ENCODE data around the gene ZDHHC7. TPM values are rescaled to one million over a fixed set of nuclear protein-coding genes. Genes with fewer than 3 reads are reported as not detected.

The ZDHHC7 gene
- total and polyA plus RNA-seq, 9 of the 15 experiments (the other 6 are each of a cell fraction or from before 2014, with no cell fraction given), result 1.7 to 49.7 (median 37.4) TPM

GRCh38 chr16:85017151-85017550 lies 5.8 kb upstream of the ZDHHC7 start:
- Histone ChIP-seq H3K27ac (ENCODE audit: extremely low read depth, low read depth, low read length) (no peak overlapping the region), H3K79me2 (ENCODE audit: control insufficient read depth, insufficient read depth, low read length) (0 out of 3 replicates have a peak, but pooled peaks cover under 1% of the 10 kb centered on the region), H3K27me3 (ENCODE audit: control insufficient read depth in 2 of 2, insufficient read depth in 2 of 2, low read length in 2 of 2) (peaks cover 6 to 12% of the 10 kb centered on the region in 2 experiments; a peak in 4 of 5 replicates), H3K4me3 (no peak overlapping the region), H2AFZ (ENCODE audit: low read depth, low read length) (no peak overlapping the region), H3K36me3 (ENCODE audit: control insufficient read depth, insufficient read depth, low read length) (no peaks in the 10 kb centered on the region), H3K9ac (ENCODE audit: insufficient read depth in 1 of 2, low read depth in 2 of 2, low read length in 2 of 2) (no peak overlapping the region), H4K20me1 (replicated peaks; ENCODE audit: control insufficient read depth, insufficient read depth, low read length) (no peaks in the 10 kb centered on the region), H3K9me3 (replicated peaks; ENCODE audit: control insufficient read depth, insufficient read depth, low read depth, low read length) (no peaks in the 10 kb centered on the region), H3K4me2 (ENCODE audit: insufficient read depth, low read length) (no peak overlapping the region), H3K9me1 (ENCODE audit: control insufficient read depth, insufficient read depth, low read length) (no peaks in the 10 kb centered on the region), H3K4me1 (replicated peaks in 1 of 2; ENCODE audit: control insufficient read depth in 2 of 2, insufficient read depth in 2 of 2, low read length in 2 of 2) (peaks cover 0 to 9% of the 10 kb centered on the region in 2 experiments; a peak in 4 of 5 replicates)
- in situ Hi-C loops (cut with MboI), result no loop called here
- no TSS peak for BruUV-seq (replicated peaks)
- FAIRE-seq, result no peak
- no peak for ATAC-seq
- DNase-seq (ENCODE audit: extremely low read depth in 1 of 4, low spot score in 3 of 4), result no peak
- ChIA-PET POLR2A (interaction anchor here (2.4 kb wide), 1 partner anchor 30 kb away, joined by 4 read pairs; no protein-coding TSS in a partner anchor), CTCF (ENCODE audit: low intra/inter-chr PET ratio) (no interaction called here)
- 81% methylated on average over 4 of the region's 4 CpGs for WGBS (ENCODE audit: insufficient coverage, low coverage, missing lambda C conversion rate)
- intact Hi-C loops (cut with micrococcal nuclease), result no loop called here
- TF ChIP-seq NCOA4 (IDR thresholded peaks at IDR 0.05; ENCODE audit: partially characterized antibody) (no peak), E2F1 (CRISPR knock-in tag; IDR thresholded peaks at IDR 0.05) (no peak), ZNF655 (CRISPR knock-in tag; IDR thresholded peaks at IDR 0.05) (no peak), GABPB2 (CRISPR knock-in tag; conservative IDR thresholded peaks at IDR 0.05) (no peak), ZBED1 (IDR thresholded peaks at IDR 0.05) (no peak), POLR2A (conservative IDR thresholded peaks at IDR 0.05) (no peak), KDM4B (IDR thresholded peaks at IDR 0.05; ENCODE audit: borderline replicate concordance in 2 of 2, low read depth in 1 of 2) (no peak), SMAD2 (IDR thresholded peaks at IDR 0.05; ENCODE audit: low read depth, low read length) (no peak), GTF2A2 (tag; IDR thresholded peaks at IDR 0.05) (no peak), PPARD (CRISPR knock-in tag; IDR thresholded peaks at IDR 0.05) (no peak), ZNF79 (CRISPR knock-in tag; IDR thresholded peaks at IDR 0.05; ENCODE audit: low read depth) (no peak), GATAD2B (IDR thresholded peaks at IDR 0.05; ENCODE audit: borderline replicate concordance) (no peak), MED1 (CRISPR knock-in tag; IDR thresholded peaks at IDR 0.05; ENCODE audit: borderline replicate concordance) (no peak), AFF4 (CRISPR knock-in tag; IDR thresholded peaks at IDR 0.05) (no peak), STAT5A (IDR thresholded peaks at IDR 0.05; ENCODE audit: borderline replicate concordance, low read length) (no peak), TAF15 (IDR thresholded peaks at IDR 0.05; ENCODE audit: low read depth, low read length) (no peak), ZNF324 (CRISPR knock-in tag; IDR thresholded peaks at IDR 0.05) (no peak), NR2F6 (CRISPR knock-in tag; IDR thresholded peaks at IDR 0.05) (no peak)

Data from K562 (cell line).